GM06990 (cell line): ENCODE measurements around the gene OR2D2.
A peak's percentile ranks its signal among the peaks of the same experiment; 100 is the strongest.

Experiments
- DNase-seq: peaks from one replicate; pipeline ENCODE4 v3.0.0-alpha.2; 2011; ENCODE audit not compliant: insufficient read length; ENCODE audit errors: extremely low read depth
- H3K27me3 ChIP-seq: replicated peaks from 2 replicates; pipeline ENCODE4 v1.6.0; 2011; ENCODE audit warnings: low read length; ENCODE audit not compliant: control insufficient read depth, insufficient read depth
- H3K36me3 ChIP-seq: 2 replicates; pipeline ENCODE4 v1.5.1; 2011; ENCODE audit warnings: low read length; ENCODE audit not compliant: control insufficient read depth, insufficient read depth
- H3K4me3 ChIP-seq: replicated peaks from 2 replicates; pipeline ENCODE4 v1.5.1; 2011; ENCODE audit warnings: low read depth, mild to moderate bottlenecking, control low read depth, low read length
- CTCF ChIP-seq: IDR thresholded peaks from 2 replicates; pipeline ENCODE4 v1.5.1; 2011; ENCODE audit warnings: low read length, control low read depth, mild to moderate bottlenecking, inconsistent platforms; ENCODE audit not compliant: insufficient read depth, poor library complexity, severe bottlenecking

The OR2D2 gene

GRCh38 chr11:6843670-6844069 lies 48.6 kb downstream of the OR2D2 start:
- H3K36me3 ChIP-seq = no peaks in the 10 kb centered on the region
- H3K4me3 ChIP-seq = no peak overlapping the region
- no peak for DNase-seq
- TF ChIP-seq CTCF = no peak
- no peaks in the 10 kb centered on the region for H3K27me3 ChIP-seq

DNA sequence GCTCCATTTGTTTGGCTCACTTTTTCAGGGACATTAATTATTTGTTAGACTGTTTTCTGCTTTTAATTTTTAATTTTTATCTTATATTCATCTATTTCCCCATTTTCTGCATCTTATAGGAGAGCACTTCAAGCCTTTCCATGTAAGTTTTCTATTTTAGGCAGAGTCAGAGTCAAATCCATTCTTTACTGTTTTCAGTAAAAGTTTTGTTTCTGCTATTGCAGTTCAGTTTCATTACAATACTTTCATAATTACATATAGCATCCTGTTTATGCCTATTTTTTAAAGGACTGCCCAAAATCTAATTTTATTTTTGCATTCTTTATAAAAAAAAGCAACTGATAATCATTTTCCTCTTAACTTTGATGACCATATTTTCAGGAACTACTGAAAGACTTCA lies 50.6 kb downstream of the OR2D2 start:
- no peaks in the 10 kb centered on the region for H3K27me3 ChIP-seq

More for the DNA sequence above, 50.6 kb downstream of the OR2D2 start:
- no peaks in the 10 kb centered on the region for H3K36me3 ChIP-seq
- TF ChIP-seq CTCF = no peak
- peak; percentile 26 for DNase-seq
- H3K4me3 ChIP-seq = no peak overlapping the region
